ENCODE results near the gene PDE4B. TPM values are rescaled to one million over a fixed set of nuclear protein-coding genes. Genes with fewer than 3 reads are reported as not detected.

PDE4B gene
- total and polyA plus RNA-seq, 10 of the 15 experiments (the other 5 are each of a cell fraction or from before 2014, with no cell fraction given) = 3.0 to 13.2 (median 5.7) TPM

GRCh38 chr1:66360285-66360724, 567.6 kb downstream of the PDE4B start (continued):
- TF ChIP-seq CEBPZ (IDR thresholded peaks at IDR 0.05; ENCODE audit: low read depth, low read length) (no peak), ATF3 (IDR thresholded peaks at IDR 0.05; ENCODE audit: borderline replicate concordance, extremely low read depth, low read depth, low read length) (no peak), RAD21 (IDR thresholded peaks at IDR 0.05; ENCODE audit: insufficient read depth, low read depth, low read length) (peak; percentile 59), BMI1 (IDR thresholded peaks at IDR 0.05; ENCODE audit: borderline replicate concordance) (no peak), KAT2A (conservative IDR thresholded peaks at IDR 0.05; ENCODE audit: control insufficient read depth, low read depth, low read length) (no peak)

GRCh38 chr1:66364578-66365391, 572.1 kb downstream of the PDE4B start:
- no peak overlapping the region for H2AFZ ChIP-seq (ENCODE audit: control insufficient read depth, low read depth, low read length)
- FAIRE-seq (no peak), DNase-seq (ENCODE audit: low read depth, low spot score) (no peak), ATAC-seq (peak; percentile 75)
- no TSS peak for BruUV-seq (replicated peaks)
- no peak overlapping the region for H3K4me3 ChIP-seq
- intact Hi-C loops (cut with micrococcal nuclease; ENCODE audit: unreplicated experiment) (loop anchor here (2.0 kb wide), 1 partner anchor 14 kb away; no protein-coding TSS in a partner anchor), in situ Hi-C loops (cut with MboI) (no loop called here)
- H3K9me3 ChIP-seq (replicated peaks; ENCODE audit: control insufficient read depth, insufficient read depth, low read length) = no peaks in the 10 kb centered on the region
- ChIA-PET RAD21 (ENCODE audit: unreplicated experiment) (interaction anchor here (0.7 to 7.5 kb wide), 16 partner anchors 10 to 117 kb away, joined by 3 to 67 read pairs (median 6); no protein-coding TSS in a partner anchor), CTCF (interaction anchor here (0.8 to 24.3 kb wide), 10 partner anchors 8 to 408 kb away, joined by 3 to 396 read pairs (median 4); no protein-coding TSS in a partner anchor), POLR2A (interaction anchor here (0.6 to 1.6 kb wide), 6 partner anchors 10 to 78 kb away, joined by 3 to 7 read pairs (median 4); no protein-coding TSS in a partner anchor), SMC1A (ENCODE audit: uncharacterized antibody, unreplicated experiment) (interaction anchor here (0.6 to 23.1 kb wide), 14 partner anchors 8 to 112 kb away, joined by 3 to 463 read pairs (median 8); no protein-coding TSS in a partner anchor)
- H3K36me3 ChIP-seq (ENCODE audit: control insufficient read depth in 2 of 2, insufficient read depth in 2 of 2, low read length in 1 of 2) = peaks cover 6 to 17% of the 10 kb centered on the region in 2 experiments
- 11% methylated on average over 2 of the region's 2 CpGs for whole genome bisulfite sequencing (ENCODE audit: insufficient coverage, insufficient replicate concordance, low lambda C conversion rate, missing lambda C conversion rate)
- H3K27ac ChIP-seq (ENCODE audit: control insufficient read depth, insufficient read depth) = peak overlapping the region; percentile 37
- H4K20me1 ChIP-seq (ENCODE audit: control insufficient read depth, insufficient read depth) = no peaks in the 10 kb centered on the region
- H3K79me2 ChIP-seq (ENCODE audit: control insufficient read depth, insufficient read depth, low read length) = no peaks in the 10 kb centered on the region; the same call in none of the 2 replicates
- H3K4me2 ChIP-seq (ENCODE audit: control insufficient read depth, insufficient read depth) = peak overlapping the region; percentile 26
- H3K9ac ChIP-seq (ENCODE audit: control insufficient read depth, insufficient read depth, low read length) = no peak overlapping the region
- H3K27me3 ChIP-seq (replicated peaks in 1 of 2; ENCODE audit: control insufficient read depth in 2 of 2, insufficient read depth in 2 of 2, low read length in 1 of 2) = no peaks in the 10 kb centered on the region
- H3K4me1 ChIP-seq (ENCODE audit: control insufficient read depth, insufficient read depth, low read length) = peaks cover 22% of the 10 kb centered on the region
- TF ChIP-seq SIN3A (IDR thresholded peaks at IDR 0.05; ENCODE audit: low read depth, low read length) (no peak), IRF4 (IDR thresholded peaks at IDR 0.05; ENCODE audit: low read depth, low read length) (peak; percentile 38; the same call in 1 of the 2 replicates), SIX5 (IDR thresholded peaks at IDR 0.05; ENCODE audit: low read depth, low read length, severe bottlenecking) (no peak), BMI1 (IDR thresholded peaks at IDR 0.05; ENCODE audit: borderline replicate concordance) (0 out of 2 replicates have a peak, but pooled peaks have one; percentile 19), E4F1 (IDR thresholded peaks at IDR 0.05; ENCODE audit: borderline replicate concordance, partially characterized antibody) (no peak), ELK1 (IDR thresholded peaks at IDR 0.05; ENCODE audit: low read depth, low read length) (no peak), SRF (IDR thresholded peaks at IDR 0.05; ENCODE audit: low read depth in 2 of 2, low read length in 2 of 2) (no peak), ZNF274 (IDR thresholded peaks at IDR 0.05; ENCODE audit: insufficient read depth, insufficient read length) (no peak)

Data from GM12878 (cell line).